ENCODE results near the gene TYW3.
A peak's percentile ranks its signal among the peaks of the same experiment; 100 is the strongest.

The TYW3 gene

GRCh38 chr1:74732960-74733603, at the start of gene TYW3, which contains the start of gene CRYZ:
Gene TYW3 (plus strand): TSS chr1:74733152. CDS start chr1:74733245, 93 bp downstream.
Gene CRYZ (minus strand): TSS chr1:74733050. CDS start chr1:74724821, 8,229 bp downstream.
- DNase-seq (ENCODE audit: insufficient read length, low spot score): peak; percentile 28
- peak; percentile 97 for FAIRE-seq

- FAIRE-seq: no peak
Measured at GRCh38 chr1:74683656-74684055, 49.3 kb upstream of the TYW3 start.

GRCh38 chr1:74684301-74684700, 48.7 kb upstream of the TYW3 start:
- no peak for DNase-seq (ENCODE audit: insufficient read length, low spot score)
- FAIRE-seq: no peak

More at GRCh38 chr1:74683656-74684055, 49.3 kb upstream of the TYW3 start:
- DNase-seq (ENCODE audit: insufficient read length, low spot score): no peak

GRCh38 chr1:74686928-74687327, 46.0 kb upstream of the TYW3 start:
- no peak for DNase-seq (ENCODE audit: insufficient read length, low spot score)
- FAIRE-seq: no peak

GRCh38 chr1:74689621-74690363, 43.2 kb upstream of the TYW3 start:
- no peak for DNase-seq (ENCODE audit: insufficient read length, low spot score)
- FAIRE-seq: peak; percentile 89

GRCh38 chr1:74690364-74690696, 42.6 kb upstream of the TYW3 start:
- no peak for FAIRE-seq
- no peak for DNase-seq (ENCODE audit: insufficient read length, low spot score)

GRCh38 chr1:74690909-74691308, 42.0 kb upstream of the TYW3 start:
- DNase-seq (ENCODE audit: insufficient read length, low spot score) (no peak), FAIRE-seq (no peak)

- DNase-seq (ENCODE audit: insufficient read length, low spot score) (no peak), FAIRE-seq (no peak)
Measured at GRCh38 chr1:74693473-74693872, 39.5 kb upstream of the TYW3 start.

- DNase-seq (ENCODE audit: insufficient read length, low spot score) (no peak), FAIRE-seq (no peak)
Measured at GRCh38 chr1:74697832-74698231, 35.1 kb upstream of the TYW3 start.

GRCh38 chr1:74699331-74699730, 33.6 kb upstream of the TYW3 start:
- DNase-seq (ENCODE audit: insufficient read length, low spot score) (no peak), FAIRE-seq (no peak)

- DNase-seq (ENCODE audit: insufficient read length, low spot score): no peak
- peak; percentile 11 for FAIRE-seq
Measured at GRCh38 chr1:74703386-74704182, 29.4 kb upstream of the TYW3 start.

- DNase-seq (ENCODE audit: insufficient read length, low spot score) (no peak), FAIRE-seq (no peak)
Measured at GRCh38 chr1:74712881-74713280, 20.1 kb upstream of the TYW3 start.

GRCh38 chr1:74713849-74714248, 19.1 kb upstream of the TYW3 start:
- FAIRE-seq: peak; percentile 57
- no peak for DNase-seq (ENCODE audit: insufficient read length, low spot score)

- DNase-seq (ENCODE audit: insufficient read length, low spot score) (no peak), FAIRE-seq (peak; percentile 83)
Measured at GRCh38 chr1:74714429-74715235, 18.3 kb upstream of the TYW3 start.

- FAIRE-seq: no peak
- no peak for DNase-seq (ENCODE audit: insufficient read length, low spot score)
Measured at GRCh38 chr1:74715236-74715502, 17.8 kb upstream of the TYW3 start.

- DNase-seq (ENCODE audit: insufficient read length, low spot score): no peak
- FAIRE-seq: peak; percentile 58
Measured at GRCh38 chr1:74715806-74716205, 17.1 kb upstream of the TYW3 start.

- DNase-seq (ENCODE audit: insufficient read length, low spot score): no peak
- no peak for FAIRE-seq
Measured at GRCh38 chr1:74716822-74717221, 16.1 kb upstream of the TYW3 start.

- DNase-seq (ENCODE audit: insufficient read length, low spot score) (no peak), FAIRE-seq (no peak)
Measured at GRCh38 chr1:74717626-74718025, 15.3 kb upstream of the TYW3 start.

- FAIRE-seq (no peak), DNase-seq (ENCODE audit: insufficient read length, low spot score) (no peak)
Measured at GRCh38 chr1:74726063-74726462, 6.9 kb upstream of the TYW3 start.

- FAIRE-seq: no peak
- DNase-seq (ENCODE audit: insufficient read length, low spot score): no peak
Measured at GRCh38 chr1:74728736-74729135, 4.2 kb upstream of the TYW3 start.
